GM15510 (cell line): ENCODE results near the gene PABPC5.

Source experiments
- POLR2A ChIP-seq: IDR thresholded peaks from 3 replicates; pipeline ENCODE4 v1.6.1; 2011; ENCODE audit warnings: borderline replicate concordance; ENCODE audit not compliant: insufficient read length; ENCODE audit errors: extremely low read depth

Gene PABPC5

DNA sequence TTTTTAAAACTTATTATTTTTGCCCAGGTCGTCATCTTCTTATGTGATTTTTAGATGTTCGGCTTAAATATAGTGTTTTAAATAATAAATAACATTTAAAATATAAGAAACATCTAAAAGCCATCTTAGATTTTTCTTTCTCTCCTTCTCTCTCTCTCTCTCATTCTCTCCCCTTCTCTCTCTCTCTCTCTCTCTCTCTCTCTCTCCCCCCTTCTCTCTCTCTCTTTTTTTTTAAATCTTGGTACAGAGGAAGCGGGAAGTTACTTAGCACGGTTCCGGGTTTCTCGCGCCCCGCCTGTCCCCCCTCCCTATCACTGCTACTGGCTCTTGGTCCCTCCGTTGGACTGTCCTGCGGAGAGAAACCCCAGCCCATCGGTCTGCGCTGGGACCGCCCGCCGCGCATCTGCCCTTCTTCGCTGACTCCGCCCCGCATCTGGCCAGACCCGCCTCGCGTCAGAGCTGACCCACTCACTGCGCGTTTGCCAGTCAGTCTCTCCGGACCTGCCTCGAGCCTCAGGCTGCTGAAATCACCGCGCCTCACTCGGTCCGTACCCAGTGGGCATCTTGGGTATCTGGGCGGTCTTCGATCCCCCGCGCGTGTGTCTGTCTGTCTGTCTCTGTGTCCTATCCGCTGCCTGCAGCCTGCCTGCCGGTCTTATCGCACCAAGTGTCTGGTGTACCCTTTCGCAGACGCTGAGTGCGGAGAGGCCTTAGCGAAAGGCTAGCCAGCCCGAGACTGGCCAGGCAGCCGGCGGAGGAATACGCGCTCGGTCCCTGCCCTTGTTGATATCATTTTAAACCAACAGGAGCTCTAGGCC lies at the start of gene PABPC5:
TSS of gene PABPC5 (plus strand) at position 489 of the 818 bp plus-strand sequence. CDS start 739 bp downstream, outside the sequence.
- no peak for TF ChIP-seq POLR2A

- TF ChIP-seq POLR2A: no peak
Measured at GRCh38 chrX:91389026-91389425, 45.6 kb upstream of the PABPC5 start.

GRCh38 chrX:91414713-91415112 lies 19.9 kb upstream of the PABPC5 start:
- TF ChIP-seq POLR2A: no peak

DNA sequence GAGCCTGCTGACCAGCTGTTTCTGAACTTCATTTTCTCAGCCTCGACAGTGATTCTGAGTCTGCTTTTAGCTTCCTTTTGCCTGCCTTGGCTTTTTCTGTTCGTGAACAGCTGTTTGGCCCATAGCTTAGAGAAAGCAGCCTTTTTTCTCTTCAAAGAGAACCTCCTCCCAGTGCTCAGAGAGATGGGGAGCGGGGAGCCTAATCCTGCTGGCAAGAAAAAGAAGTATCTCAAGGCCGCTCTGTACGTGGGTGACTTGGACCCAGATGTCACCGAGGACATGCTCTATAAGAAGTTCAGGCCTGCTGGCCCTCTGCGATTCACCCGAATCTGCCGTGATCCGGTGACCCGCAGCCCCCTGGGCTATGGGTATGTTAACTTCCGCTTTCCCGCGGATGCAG lies 756 bp downstream of the PABPC5 start:
- TF ChIP-seq POLR2A: no peak
